ENCODE data around the gene THAP8.

The THAP8 gene

GRCh38 chr19:36028313-36029041 lies 25.6 kb downstream of the THAP8 start:
- DNase-seq, result no peak

GRCh38 chr19:36027696-36028095 lies 26.4 kb downstream of the THAP8 start:
- DNase-seq, result no peak

DNA sequence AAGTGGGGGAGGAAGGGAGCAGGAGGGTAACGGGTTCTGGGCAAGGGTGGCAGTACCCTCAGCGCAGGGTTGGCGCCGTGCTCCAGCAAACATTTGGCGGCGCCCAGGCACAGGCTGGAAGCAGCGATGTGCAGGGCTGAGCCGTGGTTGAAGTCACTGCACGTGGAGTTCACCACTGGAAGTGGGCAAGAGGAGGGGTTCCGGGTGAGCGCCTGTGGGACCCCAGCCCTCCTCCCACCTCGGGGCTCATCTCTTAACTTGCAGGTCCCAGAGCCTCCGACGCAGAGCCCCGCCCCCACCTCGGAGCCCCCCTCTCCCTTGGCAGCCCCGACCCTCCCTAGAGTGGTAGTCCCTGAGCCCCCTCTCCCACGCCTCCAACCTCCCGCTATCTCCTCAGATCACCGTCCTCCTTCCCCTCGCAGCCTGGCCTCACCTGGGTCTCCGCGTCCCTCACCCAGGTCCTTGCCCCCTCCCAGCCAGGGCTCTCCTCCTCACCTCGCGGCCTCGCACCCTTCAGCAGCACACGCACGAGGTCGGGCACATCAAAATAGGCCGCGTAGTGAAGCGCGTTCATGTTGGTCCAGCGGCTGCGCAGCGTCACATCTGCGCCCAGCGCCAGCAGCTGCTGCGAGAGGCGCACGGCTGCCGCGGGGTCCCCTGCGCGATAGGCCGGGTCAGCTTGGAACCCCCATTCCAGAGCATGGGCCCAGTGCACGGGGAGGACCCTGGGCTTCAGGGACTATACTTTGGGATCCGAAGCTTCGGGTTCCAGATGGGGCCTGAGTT lies 27.8 kb downstream of the THAP8 start:
- no peak for DNase-seq

- no peak for DNase-seq
These were observed 28.5 kb downstream of the THAP8 start for GRCh38 chr19:36025541-36025940.

GRCh38 chr19:36023432-36023831 lies 30.7 kb downstream of the THAP8 start:
- DNase-seq, result no peak

- DNase-seq, result no peak
These were observed 34.9 kb downstream of the THAP8 start for GRCh38 chr19:36019061-36019670.

- peak; percentile 99 for DNase-seq
These were observed 39.8 kb downstream of the THAP8 start, which contains the start of gene ALKBH6 for GRCh38 chr19:36014012-36014924. Gene ALKBH6, minus strand, starts transcription at chr19:36014213. Its CDS starts 816 bp downstream, at chr19:36013397.

DNA sequence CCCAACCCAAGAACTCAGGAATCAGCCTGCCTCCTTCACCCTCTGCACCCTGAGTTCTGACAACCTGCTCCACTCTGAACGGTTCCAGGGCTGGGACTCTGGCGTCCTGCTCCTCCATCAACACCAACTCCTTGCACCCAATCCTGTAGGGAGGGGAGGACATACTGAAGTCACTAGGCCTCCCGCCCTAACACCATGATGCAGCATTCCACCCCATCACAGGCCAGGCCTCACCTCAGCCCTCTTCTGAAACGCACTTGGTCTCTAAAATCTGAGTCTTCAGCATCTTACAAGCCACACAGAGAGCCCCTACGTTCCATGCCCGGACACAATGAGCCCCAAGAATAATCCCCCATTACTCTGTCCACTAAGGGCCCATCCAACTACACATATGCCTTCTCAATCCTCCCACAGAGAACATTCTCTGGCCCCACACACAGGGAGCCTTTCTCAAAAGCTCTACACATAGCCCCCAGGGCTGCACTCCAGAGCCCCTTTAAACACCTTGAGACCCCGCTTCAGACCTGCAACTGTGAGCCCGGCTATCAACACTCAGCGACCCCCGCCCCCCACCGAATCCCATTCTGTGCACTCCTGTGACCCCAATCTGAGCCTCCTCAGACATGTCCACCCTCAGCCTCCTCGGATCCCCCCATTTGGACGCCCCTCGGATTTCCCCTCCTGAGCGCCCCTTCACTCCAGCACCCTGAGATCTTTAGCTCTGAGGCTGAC lies 40.6 kb downstream of the THAP8 start:
- no peak for DNase-seq

GRCh38 chr19:36010402-36010801 lies 43.7 kb downstream of the THAP8 start:
- no peak for DNase-seq

DNA sequence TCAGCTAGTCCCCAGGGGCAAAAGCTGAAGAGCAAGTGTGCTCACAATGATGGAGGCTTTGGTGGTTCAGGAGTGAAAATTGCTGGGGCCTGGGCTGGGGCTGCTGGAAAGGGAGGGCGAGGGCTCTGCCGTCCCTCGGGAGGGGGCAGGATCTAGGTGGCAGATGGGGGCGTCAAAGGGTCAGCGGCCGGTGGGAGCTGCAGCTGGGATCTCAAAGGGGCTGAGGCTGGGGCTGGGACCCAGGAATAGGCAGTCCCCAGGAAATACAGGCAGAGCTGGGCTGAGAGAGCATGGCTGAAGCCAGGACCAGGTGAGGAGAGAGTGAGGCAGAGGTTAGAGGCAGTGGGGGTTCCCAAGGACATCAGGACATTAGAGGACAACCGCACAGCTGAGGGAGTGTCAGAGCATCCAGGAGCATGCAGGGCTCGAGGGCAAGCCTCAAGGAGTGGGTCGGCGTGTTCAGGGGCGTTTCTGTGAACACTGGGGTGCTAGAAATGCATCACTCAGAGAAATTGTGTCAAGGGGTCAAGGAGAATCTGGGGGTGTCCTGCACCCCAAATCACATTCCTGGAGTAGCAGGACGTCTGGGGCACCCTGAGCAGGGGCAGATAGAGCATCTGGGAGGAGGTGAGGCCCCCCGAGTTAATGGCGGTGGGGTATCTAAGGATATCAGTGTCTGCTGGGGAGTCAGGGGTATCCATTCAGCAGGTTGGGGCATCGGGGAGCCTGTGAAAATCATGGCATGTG lies 44.3 kb downstream of the THAP8 start:
- DNase-seq, result no peak

- DNase-seq, result peak; percentile 41
These were observed 44.9 kb downstream of the THAP8 start for GRCh38 chr19:36009220-36009619.

GRCh38 chr19:36008336-36008978 lies 45.6 kb downstream of the THAP8 start, which contains the start of gene SYNE4:
Gene SYNE4, minus strand, starts transcription at chr19:36008813. Its CDS starts 132 bp downstream, at chr19:36008681.
- DNase-seq, result no peak

- DNase-seq, result no peak
These were observed 47.1 kb downstream of the THAP8 start for GRCh38 chr19:36006955-36007354.

GRCh38 chr19:36003284-36003683 lies 50.8 kb downstream of the THAP8 start:
- DNase-seq, result no peak

DNA sequence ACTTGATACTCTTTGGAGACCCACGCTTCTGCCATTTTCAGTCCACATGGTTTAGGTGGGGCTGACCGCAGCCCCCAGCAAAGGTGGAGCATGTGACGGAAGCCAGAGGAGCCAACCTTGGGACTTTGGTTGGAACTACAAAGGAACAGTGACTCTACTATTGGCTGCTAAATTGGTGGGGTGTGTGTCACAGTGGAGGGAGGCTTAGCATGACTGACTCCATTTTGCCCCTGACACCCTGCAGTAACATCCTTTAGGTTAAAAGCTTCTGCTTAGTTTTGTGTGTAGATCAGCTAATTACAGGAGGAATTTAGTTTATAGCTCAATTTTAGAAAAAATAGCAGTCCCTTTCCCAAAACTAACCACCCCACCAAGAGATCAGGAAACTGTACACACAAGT lies 52.5 kb downstream of the THAP8 start:
- no peak for DNase-seq

- DNase-seq, result no peak
These were observed 57.3 kb downstream of the THAP8 start for GRCh38 chr19:35996777-35997176.

DNA sequence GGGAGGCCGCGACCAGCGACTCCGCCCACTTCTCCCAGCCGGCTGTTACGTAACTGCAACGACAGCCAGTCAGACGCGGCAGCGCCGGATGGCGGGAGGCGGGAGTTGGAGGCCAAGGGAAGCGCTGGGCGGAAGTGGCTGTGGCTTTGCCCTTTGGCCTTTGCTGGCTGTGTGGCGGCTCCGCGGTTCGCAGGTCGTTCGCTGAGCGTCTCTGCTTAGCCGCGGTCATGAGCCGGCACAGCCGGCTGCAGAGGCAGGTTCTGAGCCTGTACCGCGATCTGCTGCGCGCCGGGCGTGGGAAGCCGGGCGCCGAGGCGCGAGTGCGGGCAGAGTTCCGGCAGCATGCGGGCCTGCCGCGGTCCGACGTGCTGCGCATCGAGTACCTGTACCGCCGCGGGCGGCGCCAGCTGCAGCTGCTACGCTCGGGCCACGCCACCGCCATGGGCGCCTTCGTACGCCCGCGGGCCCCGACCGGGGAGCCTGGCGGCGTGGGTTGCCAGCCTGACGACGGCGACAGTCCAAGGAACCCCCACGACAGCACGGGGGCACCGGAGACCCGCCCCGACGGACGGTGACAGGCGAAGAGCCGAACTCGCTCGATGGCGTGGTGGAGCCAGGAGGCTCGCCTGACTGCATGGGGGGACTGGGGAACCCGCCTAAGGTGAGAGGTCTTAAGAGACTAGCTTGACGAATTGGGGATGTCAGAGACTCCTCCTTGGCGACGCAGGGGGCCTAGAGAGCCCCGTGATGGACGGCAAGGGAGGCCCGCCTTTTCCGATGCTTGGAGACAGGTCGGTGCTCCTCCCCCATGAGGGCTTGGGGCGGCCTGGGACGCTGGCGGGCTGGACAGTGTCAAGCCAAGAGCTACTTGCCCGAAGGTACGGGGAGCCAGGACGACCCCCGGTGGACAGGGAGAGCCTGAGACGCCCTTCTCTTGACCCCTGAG lies 58.8 kb downstream of the THAP8 start, which contains the start of gene SDHAF1:
SDHAF1 (plus strand) TSS at position 141 of the 946 bp plus-strand sequence; CDS start at position 228, 87 bp downstream.
- peak; percentile 93 for DNase-seq

- DNase-seq, result no peak
These were observed 60.0 kb downstream of the THAP8 start for GRCh38 chr19:35993923-35994598.
